Measurements from ENCODE around the gene SLC12A1.

Gene SLC12A1

GRCh38 chr15:48266024-48266689 is 60.1 kb downstream of the SLC12A1 start:
- Mint-ChIP-seq H3K27me3 (peaks cover 4% of the 10 kb centered on the region), H3K9me3 (no peaks in the 10 kb centered on the region), H3K36me3 (ENCODE audit: low read depth) (no peaks in the 10 kb centered on the region), H3K27ac (no peak overlapping the region), H3K4me1 (ENCODE audit: low read depth) (no peaks in the 10 kb centered on the region), H3K4me3 (no peak overlapping the region)
- intact Hi-C loops (cut with micrococcal nuclease), result no loop called here

- Mint-ChIP-seq H3K27me3 (peaks cover 4% of the 10 kb centered on the region), H3K27ac (no peak overlapping the region), H3K4me3 (no peak overlapping the region), H3K9me3 (no peaks in the 10 kb centered on the region), H3K36me3 (ENCODE audit: low read depth) (no peaks in the 10 kb centered on the region), H3K4me1 (ENCODE audit: low read depth) (no peaks in the 10 kb centered on the region)
- intact Hi-C loops (cut with micrococcal nuclease), result no loop called here
Observed at GRCh38 chr15:48267766-48268165, 61.7 kb downstream of the SLC12A1 start.

- intact Hi-C loops (cut with micrococcal nuclease), result no loop called here
- no peaks in the 10 kb centered on the region for H3K9me3 Mint-ChIP-seq
- no peaks in the 10 kb centered on the region for H3K4me1 Mint-ChIP-seq (ENCODE audit: low read depth)
- no peaks in the 10 kb centered on the region for H3K27me3 Mint-ChIP-seq
- no peaks in the 10 kb centered on the region for H3K36me3 Mint-ChIP-seq (ENCODE audit: low read depth)
- H3K4me3 Mint-ChIP-seq, result no peak overlapping the region
- no peak overlapping the region for H3K27ac Mint-ChIP-seq
Observed at GRCh38 chr15:48273049-48273448, 66.9 kb downstream of the SLC12A1 start.

GRCh38 chr15:48278666-48279065 is 72.6 kb downstream of the SLC12A1 start:
- Mint-ChIP-seq H3K36me3 (ENCODE audit: low read depth) (no peaks in the 10 kb centered on the region), H3K9me3 (no peaks in the 10 kb centered on the region), H3K27ac (no peak overlapping the region), H3K4me3 (no peak overlapping the region), H3K27me3 (no peaks in the 10 kb centered on the region), H3K4me1 (ENCODE audit: low read depth) (no peaks in the 10 kb centered on the region)
- intact Hi-C loops (cut with micrococcal nuclease), result no loop called here

GRCh38 chr15:48279608-48280007 is 73.5 kb downstream of the SLC12A1 start:
- no peaks in the 10 kb centered on the region for H3K4me1 Mint-ChIP-seq (ENCODE audit: low read depth)
- no peaks in the 10 kb centered on the region for H3K27me3 Mint-ChIP-seq
- intact Hi-C loops (cut with micrococcal nuclease), result no loop called here
- no peaks in the 10 kb centered on the region for H3K9me3 Mint-ChIP-seq
- H3K27ac Mint-ChIP-seq, result no peak overlapping the region
- no peaks in the 10 kb centered on the region for H3K36me3 Mint-ChIP-seq (ENCODE audit: low read depth)
- H3K4me3 Mint-ChIP-seq, result no peak overlapping the region

- peaks cover 2% of the 10 kb centered on the region for H3K27me3 Mint-ChIP-seq
Observed at GRCh38 chr15:48281674-48282073, 75.6 kb downstream of the SLC12A1 start.

GRCh38 chr15:48282216-48282615 is 76.1 kb downstream of the SLC12A1 start:
- Mint-ChIP-seq H3K27me3 (peaks cover 2% of the 10 kb centered on the region), H3K4me3 (no peak overlapping the region), H3K9me3 (no peaks in the 10 kb centered on the region), H3K27ac (no peak overlapping the region), H3K4me1 (ENCODE audit: low read depth) (no peaks in the 10 kb centered on the region), H3K36me3 (ENCODE audit: low read depth) (no peaks in the 10 kb centered on the region)
- intact Hi-C loops (cut with micrococcal nuclease), result no loop called here

More at GRCh38 chr15:48281674-48282073, 75.6 kb downstream of the SLC12A1 start:
- H3K36me3 Mint-ChIP-seq (ENCODE audit: low read depth), result no peaks in the 10 kb centered on the region
- H3K4me1 Mint-ChIP-seq (ENCODE audit: low read depth), result no peaks in the 10 kb centered on the region
- no peak overlapping the region for H3K27ac Mint-ChIP-seq
- H3K4me3 Mint-ChIP-seq, result no peak overlapping the region
- no peaks in the 10 kb centered on the region for H3K9me3 Mint-ChIP-seq
- intact Hi-C loops (cut with micrococcal nuclease), result no loop called here

GRCh38 chr15:48283396-48284145 is 77.5 kb downstream of the SLC12A1 start:
- Mint-ChIP-seq H3K36me3 (ENCODE audit: low read depth) (no peaks in the 10 kb centered on the region), H3K4me3 (no peak overlapping the region), H3K27ac (no peak overlapping the region), H3K9me3 (no peaks in the 10 kb centered on the region), H3K27me3 (peaks cover 2% of the 10 kb centered on the region), H3K4me1 (ENCODE audit: low read depth) (no peaks in the 10 kb centered on the region)
- intact Hi-C loops (cut with micrococcal nuclease), result loop anchor here (2.0 kb wide), 1 partner anchor 1087 kb away; no protein-coding TSS in a partner anchor

GRCh38 chr15:48285329-48286214 is 79.5 kb downstream of the SLC12A1 start:
- intact Hi-C loops (cut with micrococcal nuclease), result loop anchor here (2.0 to 5.0 kb wide), 3 partner anchors 813 to 1973 kb away; no protein-coding TSS in a partner anchor
- H3K27ac Mint-ChIP-seq, result no peak overlapping the region
- H3K4me1 Mint-ChIP-seq (ENCODE audit: low read depth), result no peaks in the 10 kb centered on the region
- no peaks in the 10 kb centered on the region for H3K9me3 Mint-ChIP-seq
- H3K27me3 Mint-ChIP-seq, result peaks cover 2% of the 10 kb centered on the region
- no peak overlapping the region for H3K4me3 Mint-ChIP-seq
- H3K36me3 Mint-ChIP-seq (ENCODE audit: low read depth), result no peaks in the 10 kb centered on the region

GRCh38 chr15:48289628-48290027 is 83.5 kb downstream of the SLC12A1 start:
- intact Hi-C loops (cut with micrococcal nuclease), result loop anchor here (5.0 kb wide), 2 partner anchors 817 to 1977 kb away; no protein-coding TSS in a partner anchor
- Mint-ChIP-seq H3K4me3 (no peak overlapping the region), H3K27ac (no peak overlapping the region), H3K9me3 (no peaks in the 10 kb centered on the region), H3K27me3 (peaks cover 2% of the 10 kb centered on the region), H3K4me1 (ENCODE audit: low read depth) (no peaks in the 10 kb centered on the region), H3K36me3 (ENCODE audit: low read depth) (no peaks in the 10 kb centered on the region)

- no peaks in the 10 kb centered on the region for H3K9me3 Mint-ChIP-seq
- H3K36me3 Mint-ChIP-seq (ENCODE audit: low read depth), result no peaks in the 10 kb centered on the region
- H3K27ac Mint-ChIP-seq, result no peak overlapping the region
- intact Hi-C loops (cut with micrococcal nuclease), result no loop called here
- peaks cover 2% of the 10 kb centered on the region for H3K27me3 Mint-ChIP-seq
- no peak overlapping the region for H3K4me3 Mint-ChIP-seq
- no peaks in the 10 kb centered on the region for H3K4me1 Mint-ChIP-seq (ENCODE audit: low read depth)
Observed at GRCh38 chr15:48292458-48292857, 86.4 kb downstream of the SLC12A1 start.

- H3K27me3 Mint-ChIP-seq, result peaks cover 2% of the 10 kb centered on the region
Observed at GRCh38 chr15:48297668-48298067, 91.6 kb downstream of the SLC12A1 start.

GRCh38 chr15:48298914-48299313 is 92.8 kb downstream of the SLC12A1 start:
- Mint-ChIP-seq H3K27ac (no peak overlapping the region), H3K4me1 (ENCODE audit: low read depth) (no peaks in the 10 kb centered on the region), H3K9me3 (no peaks in the 10 kb centered on the region), H3K4me3 (no peak overlapping the region), H3K36me3 (ENCODE audit: low read depth) (no peaks in the 10 kb centered on the region), H3K27me3 (peaks cover 2% of the 10 kb centered on the region)
- intact Hi-C loops (cut with micrococcal nuclease), result no loop called here

More at GRCh38 chr15:48297668-48298067, 91.6 kb downstream of the SLC12A1 start:
- H3K9me3 Mint-ChIP-seq, result no peaks in the 10 kb centered on the region
- H3K4me3 Mint-ChIP-seq, result no peak overlapping the region
- no peaks in the 10 kb centered on the region for H3K4me1 Mint-ChIP-seq (ENCODE audit: low read depth)
- no peak overlapping the region for H3K27ac Mint-ChIP-seq
- no peaks in the 10 kb centered on the region for H3K36me3 Mint-ChIP-seq (ENCODE audit: low read depth)
- intact Hi-C loops (cut with micrococcal nuclease), result no loop called here

- H3K4me3 Mint-ChIP-seq, result no peak overlapping the region
- no peaks in the 10 kb centered on the region for H3K36me3 Mint-ChIP-seq (ENCODE audit: low read depth)
- no peak overlapping the region for H3K27ac Mint-ChIP-seq
- H3K4me1 Mint-ChIP-seq (ENCODE audit: low read depth), result no peaks in the 10 kb centered on the region
- no peaks in the 10 kb centered on the region for H3K9me3 Mint-ChIP-seq
- intact Hi-C loops (cut with micrococcal nuclease), result no loop called here
- H3K27me3 Mint-ChIP-seq, result peaks cover 2% of the 10 kb centered on the region
Observed at GRCh38 chr15:48300038-48300437, 93.9 kb downstream of the SLC12A1 start.
